ENCODE measurements around the gene CHRM4.

CHRM4 gene

DNA sequence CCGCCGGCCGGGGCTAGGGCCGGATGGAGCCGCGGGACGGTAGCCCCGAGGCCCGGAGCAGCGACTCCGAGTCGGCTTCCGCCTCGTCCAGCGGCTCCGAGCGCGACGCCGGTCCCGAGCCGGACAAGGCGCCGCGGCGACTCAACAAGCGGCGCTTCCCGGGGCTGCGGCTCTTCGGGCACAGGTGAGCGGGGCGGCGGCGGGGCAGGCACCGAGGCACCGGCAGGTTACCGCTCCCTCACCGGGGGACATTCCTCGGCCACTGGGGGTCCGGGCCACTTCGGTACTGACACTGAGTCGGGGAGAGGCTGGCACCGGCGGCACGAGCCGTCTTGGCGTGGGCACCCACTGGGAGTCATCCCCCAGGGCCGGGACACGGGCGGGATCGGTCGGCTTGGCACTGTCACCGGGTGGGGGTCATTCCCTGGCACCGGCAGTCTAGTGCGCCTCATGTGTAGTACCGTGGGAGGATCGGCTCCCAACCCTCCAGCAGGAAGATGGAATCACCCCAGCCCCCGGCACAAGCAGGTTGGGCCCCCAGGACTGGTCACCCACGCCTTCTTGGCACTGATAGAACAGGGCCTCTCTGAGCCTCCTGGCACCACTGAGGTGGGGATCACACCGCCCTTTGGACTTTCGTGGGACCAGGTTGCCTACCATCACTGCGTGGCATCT, 43.8 kb downstream of the CHRM4 start:
- no peak for DNase-seq (ENCODE audit: low read depth)

DNA sequence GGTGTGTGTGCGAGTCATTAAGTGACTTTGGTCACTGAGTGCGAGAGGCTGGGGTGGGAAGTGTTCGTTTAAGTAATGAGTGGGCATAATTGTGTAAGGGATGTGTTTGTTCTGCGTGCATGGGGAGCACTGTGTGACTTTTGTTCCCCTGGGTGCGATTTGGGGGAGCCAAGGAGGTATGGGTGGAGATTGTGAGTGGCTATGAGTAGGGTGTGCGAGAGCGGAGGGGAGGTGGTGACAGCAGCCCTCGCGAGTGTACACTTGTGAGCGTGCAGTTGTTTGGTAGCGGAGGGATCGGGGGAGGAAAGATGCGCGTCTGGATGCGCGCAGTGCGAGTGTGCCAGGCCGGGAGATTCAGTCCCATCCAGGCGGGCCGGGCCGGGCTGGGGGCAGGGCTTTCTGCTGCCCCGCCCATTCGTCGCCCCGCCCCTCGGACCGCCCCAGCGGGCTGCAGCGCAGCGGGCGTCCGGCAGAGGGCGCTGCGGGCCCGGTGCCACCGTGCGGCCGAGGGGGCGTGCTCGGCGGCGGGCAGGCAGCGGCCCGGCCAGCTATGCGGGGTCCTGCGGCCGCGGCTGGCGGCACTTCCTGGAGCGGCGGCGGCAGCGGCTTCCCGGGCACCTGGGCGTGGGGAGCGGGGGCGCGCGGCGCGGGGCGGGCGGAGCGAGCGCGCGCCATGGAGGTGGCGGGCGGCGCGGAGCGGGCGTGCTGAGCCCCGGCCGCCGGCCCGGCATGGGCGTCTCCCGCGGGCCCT, 44.5 kb downstream of the CHRM4 start, which contains the start of gene DGKZ:
Gene DGKZ, plus strand, starts transcription at position 578 of the 751 bp plus-strand sequence. CDS start 197 bp downstream, outside the sequence.
- peak; percentile 59 for DNase-seq (ENCODE audit: low read depth)

DNA sequence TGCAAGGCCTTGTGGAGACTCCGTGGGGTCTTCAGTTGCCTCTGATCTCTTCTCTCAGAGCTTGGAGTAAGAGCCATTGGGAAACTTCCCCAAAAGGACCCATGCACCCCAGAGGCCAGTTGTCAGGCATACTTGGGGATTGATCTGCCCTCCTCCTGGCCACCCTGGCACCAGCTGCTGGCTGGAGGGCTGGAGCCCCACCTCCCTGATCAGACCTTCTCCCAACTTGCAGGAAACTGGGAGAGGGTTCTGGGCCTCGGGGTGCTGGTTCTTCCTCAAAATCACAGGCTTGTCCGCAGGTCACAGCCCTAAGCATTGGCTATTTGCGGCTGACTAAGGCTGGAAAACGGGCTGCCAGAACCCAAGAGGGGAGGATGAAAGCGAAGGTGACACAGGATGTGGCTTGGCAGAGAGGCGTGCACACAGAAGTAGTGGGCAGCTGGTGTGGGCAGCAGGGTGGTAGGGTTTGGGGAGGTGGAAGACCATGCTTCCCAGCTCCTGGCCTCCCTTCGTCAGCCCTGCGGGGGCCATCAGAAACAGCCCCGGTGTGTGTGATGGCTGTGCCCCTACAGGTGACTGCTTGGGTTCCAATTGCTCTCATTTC, 45.6 kb downstream of the CHRM4 start:
- no peak for DNase-seq (ENCODE audit: low read depth)

- DNase-seq (ENCODE audit: low read depth), result no peak
Measured at GRCh38 chr11:46345131-46345597, 46.4 kb downstream of the CHRM4 start.

- no peak for DNase-seq (ENCODE audit: low read depth)
Measured at GRCh38 chr11:46343520-46343919, 48.1 kb downstream of the CHRM4 start.

GRCh38 chr11:46342239-46342638, 49.3 kb downstream of the CHRM4 start:
- no peak for DNase-seq (ENCODE audit: low read depth)

- no peak for DNase-seq (ENCODE audit: low read depth)
Measured at GRCh38 chr11:46341454-46341853, 50.1 kb downstream of the CHRM4 start.

DNA sequence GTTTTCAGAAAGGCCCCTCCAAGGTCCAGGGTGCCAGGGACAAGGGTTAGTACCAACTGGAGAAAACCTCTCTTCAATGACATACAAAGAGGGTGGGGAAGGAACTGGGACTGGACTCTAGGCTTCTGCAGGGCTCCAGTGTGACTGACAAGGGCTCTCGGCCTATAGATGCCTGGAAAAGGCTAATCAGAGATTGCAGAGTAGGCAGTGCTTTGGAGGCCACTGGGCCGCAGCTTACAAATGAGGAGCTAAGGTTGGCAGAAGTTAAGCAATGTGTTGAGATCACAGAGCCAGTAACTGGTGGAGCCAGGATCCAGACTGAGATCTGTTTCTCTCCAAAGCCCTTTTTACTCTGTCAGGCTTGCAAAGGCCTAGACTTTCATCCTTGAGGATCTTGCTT, 51.8 kb downstream of the CHRM4 start:
- DNase-seq (ENCODE audit: low read depth), result peak; percentile 98

DNA sequence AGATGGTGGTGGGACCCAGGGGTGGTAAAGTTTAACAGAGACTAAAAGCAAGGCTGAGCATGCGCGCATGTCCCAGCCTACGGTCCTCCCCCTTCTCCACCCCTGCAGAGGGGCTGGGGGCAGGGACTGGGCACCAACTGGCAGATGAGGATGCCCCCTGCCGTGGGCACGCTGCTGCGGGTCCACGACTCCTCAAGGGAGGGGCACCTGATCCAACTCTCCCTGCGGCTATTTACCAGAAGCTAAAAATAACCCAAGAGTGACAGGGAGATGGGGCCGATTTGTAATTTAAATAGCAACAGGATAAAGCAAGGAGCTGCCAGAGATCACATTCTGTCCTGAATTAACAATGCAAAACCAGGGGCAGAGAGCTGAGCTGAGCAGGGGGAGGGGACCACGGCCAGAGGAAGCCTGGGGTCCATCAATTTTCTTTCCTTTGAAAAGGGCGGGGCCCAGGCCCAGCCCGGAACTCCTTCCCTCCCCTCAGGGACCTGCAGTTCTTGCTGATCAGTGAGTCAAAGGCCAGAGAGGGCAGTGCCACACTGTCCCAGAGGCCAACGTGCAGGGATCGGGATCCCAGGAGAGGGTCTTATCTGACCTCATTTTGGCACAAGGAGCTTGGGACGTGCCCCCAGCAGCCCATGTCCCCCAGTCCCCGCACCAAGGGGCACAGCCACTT, 52.4 kb downstream of the CHRM4 start:
- peak; percentile 42 for DNase-seq (ENCODE audit: low read depth)

DNA sequence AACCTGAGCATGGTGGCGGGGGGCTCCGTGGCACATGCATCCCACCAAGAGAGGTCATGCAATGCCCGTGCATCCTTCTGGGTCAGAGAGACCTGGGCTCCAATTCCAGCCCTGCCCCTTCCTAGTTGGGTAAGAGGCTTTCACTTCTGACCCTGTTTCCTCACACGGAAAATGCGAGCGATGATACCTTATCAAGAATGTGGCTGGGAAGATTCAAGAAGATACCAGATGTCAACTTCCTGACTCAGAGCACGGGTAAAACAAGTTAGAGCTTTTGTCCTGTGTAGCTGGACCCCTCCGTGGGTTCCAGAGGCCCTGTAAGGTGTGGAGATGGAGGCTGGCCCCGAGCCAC, 53.0 kb downstream of the CHRM4 start:
- DNase-seq (ENCODE audit: low read depth), result peak; percentile 93

GRCh38 chr11:46337626-46338345, 53.8 kb downstream of the CHRM4 start:
- DNase-seq (ENCODE audit: low read depth), result no peak

DNA sequence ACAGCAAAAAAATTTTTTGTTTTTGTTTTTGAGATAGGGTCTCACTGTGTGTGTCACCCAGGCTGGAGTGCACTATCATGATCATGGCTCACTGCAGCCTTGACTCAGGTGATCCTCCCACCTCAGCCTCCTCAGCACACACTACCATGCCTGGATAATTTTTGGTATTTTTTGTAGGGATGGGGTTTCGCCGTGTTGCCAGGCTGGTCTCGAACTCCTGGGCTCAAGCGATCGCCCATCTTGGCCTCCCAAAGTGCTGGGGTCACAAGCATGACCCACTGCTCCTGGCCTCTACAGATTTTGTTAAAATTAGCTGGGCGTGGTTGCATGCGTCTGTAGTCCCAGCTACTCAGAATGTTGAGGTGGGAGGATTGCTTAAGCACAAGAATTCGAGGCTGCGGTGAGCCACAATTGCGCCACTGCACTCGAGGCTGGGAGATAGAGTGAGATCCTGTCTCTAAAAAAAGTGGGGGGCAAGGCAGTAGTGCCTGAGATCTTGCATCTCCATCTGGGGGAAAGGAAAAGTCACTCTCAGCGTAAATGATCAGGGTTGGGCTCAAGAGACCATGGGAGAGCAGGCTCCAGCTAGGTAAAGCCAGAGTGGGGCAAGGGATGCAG, 54.9 kb downstream of the CHRM4 start:
- peak; percentile 97 for DNase-seq (ENCODE audit: low read depth)

DNA sequence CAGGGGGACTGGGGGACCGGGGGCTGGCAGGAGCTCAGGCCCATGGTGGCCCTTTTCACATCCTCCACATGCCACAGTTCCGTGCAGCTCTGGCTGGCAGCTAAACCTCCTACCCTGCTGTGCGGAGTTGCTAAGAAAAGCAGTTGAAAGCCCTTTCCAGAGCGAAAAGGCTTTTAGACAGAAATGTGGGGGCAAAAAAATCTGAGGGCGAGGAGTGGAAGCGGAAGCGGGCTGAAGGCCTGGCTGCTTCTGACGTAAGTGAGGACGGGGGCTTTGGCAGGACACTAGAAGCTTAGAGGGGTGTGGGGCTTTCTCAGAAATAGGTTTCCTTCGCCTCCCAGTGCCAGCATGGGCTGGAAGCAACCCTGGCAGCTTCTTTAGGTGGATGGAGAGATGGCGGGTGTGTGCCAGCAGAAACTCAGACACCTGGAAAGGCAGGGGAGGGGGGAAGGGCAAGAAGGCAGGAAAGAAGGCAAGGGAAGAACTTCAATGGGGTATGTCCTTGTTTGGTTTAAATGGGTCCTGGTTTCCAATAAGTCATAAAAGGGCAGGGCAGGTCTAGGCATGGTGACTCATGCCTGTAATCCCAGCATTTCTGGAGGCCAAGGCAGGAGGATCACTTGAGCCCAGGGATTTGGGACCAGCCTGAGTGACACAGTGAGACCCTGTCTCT, 55.5 kb downstream of the CHRM4 start:
- DNase-seq (ENCODE audit: low read depth), result no peak

DNA sequence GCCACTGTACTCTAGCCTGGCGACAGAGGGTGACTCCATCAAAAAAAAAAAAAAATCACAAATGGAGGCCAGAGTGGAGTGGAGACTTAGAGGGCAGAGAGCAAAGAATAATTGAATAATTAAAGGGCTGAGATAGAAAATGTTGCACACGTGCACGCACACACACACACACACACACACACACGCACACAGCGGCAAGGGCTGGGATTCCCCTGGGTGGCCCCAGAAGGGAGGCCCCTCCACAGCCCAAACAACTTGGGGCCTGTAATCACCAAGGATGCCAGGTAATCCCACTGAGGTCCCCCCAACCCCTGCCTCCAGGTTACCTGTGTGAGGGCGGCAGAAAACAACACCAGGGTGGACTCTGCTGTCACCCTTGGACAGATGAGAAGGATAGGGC, 56.3 kb downstream of the CHRM4 start:
- DNase-seq (ENCODE audit: low read depth), result no peak

DNA sequence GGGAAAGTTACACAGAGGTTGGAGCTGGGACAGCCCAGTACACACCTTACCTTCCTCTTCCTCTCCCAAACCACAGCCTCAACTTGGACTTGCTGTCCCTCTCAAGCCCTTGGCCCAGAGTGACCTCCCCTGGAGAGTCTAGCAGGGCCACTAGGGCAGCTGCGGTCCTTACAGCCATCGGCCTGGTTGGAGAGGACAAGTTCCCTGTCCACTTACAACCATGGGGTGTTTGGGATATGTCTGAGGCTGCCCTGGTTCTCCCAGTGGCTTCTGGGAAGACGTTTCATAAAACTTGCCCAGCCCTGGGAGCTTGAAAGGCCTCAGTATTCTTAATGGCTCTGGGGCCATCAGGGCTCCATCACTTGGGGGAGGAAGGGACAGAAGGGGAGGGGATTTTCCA, 57.4 kb downstream of the CHRM4 start:
- DNase-seq (ENCODE audit: low read depth), result no peak
